ENCODE data around the gene FGD2. TPM values are rescaled to one million over a fixed set of nuclear protein-coding genes. Genes with fewer than 3 reads are reported as not detected.

The FGD2 gene
- total and polyA plus RNA-seq, 2 experiments from 2014 or later: 0.13 to 0.14 TPM

- H4K20me1 ChIP-seq (replicated peaks; ENCODE audit: insufficient read depth): peaks cover 3% of the 10 kb centered on the region
- H3K27ac ChIP-seq (ENCODE audit: low read depth): no peak overlapping the region
- peaks cover 19% of the 10 kb centered on the region for H3K4me1 Mint-ChIP-seq
- no peak overlapping the region for H3K27ac Mint-ChIP-seq
- H3K4me2 ChIP-seq: no peak overlapping the region
- H3K4me3 Mint-ChIP-seq: no peak overlapping the region
- no peaks in the 10 kb centered on the region for H3K79me2 ChIP-seq (replicated peaks; ENCODE audit: insufficient read depth)
- 0 out of 2 replicates have a peak, but pooled peaks cover 10% of the 10 kb centered on the region for H3K36me3 ChIP-seq (ENCODE audit: insufficient read depth)
- H3K27me3 Mint-ChIP-seq (ENCODE audit: insufficient read depth, low read depth, poor library complexity): peaks cover 8% of the 10 kb centered on the region
- H3K36me3 Mint-ChIP-seq (ENCODE audit: low read depth): peaks cover 31% of the 10 kb centered on the region
- ATAC-seq: no peak
- no peaks in the 10 kb centered on the region for H3K27me3 ChIP-seq (ENCODE audit: insufficient read depth)
- DNase-seq (ENCODE audit: low spot score): no peak
- no peaks in the 10 kb centered on the region for H3K9me3 Mint-ChIP-seq
- no peaks in the 10 kb centered on the region; the same call in 1 of the 2 replicates for H3F3A ChIP-seq (replicated peaks; ENCODE audit: low read depth)
- no peak overlapping the region for H2AFZ ChIP-seq
- H3K4me3 ChIP-seq: no peak overlapping the region
- no peaks in the 10 kb centered on the region; the same call in 1 of the 2 replicates for H3K4me1 ChIP-seq (ENCODE audit: insufficient read depth)
- TF ChIP-seq REST (IDR thresholded peaks at IDR 0.05; ENCODE audit: unreplicated experiment) (no peak), JUNB (IDR thresholded peaks at IDR 0.05; ENCODE audit: unreplicated experiment) (no peak), POLR2AphosphoS5 (IDR thresholded peaks at IDR 0.05; ENCODE audit: low read depth) (no peak), ZNF114 (CRISPR knock-in tag; IDR thresholded peaks at IDR 0.05) (no peak), ETS1 (IDR thresholded peaks at IDR 0.05) (no peak), ZNF331 (CRISPR knock-in tag; IDR thresholded peaks at IDR 0.05; ENCODE audit: low read depth) (no peak), CTCF (conservative IDR thresholded peaks at IDR 0.05; ENCODE audit: low read depth in 2 of 2) (no peak), EZH2 (IDR thresholded peaks at IDR 0.05; ENCODE audit: low read depth, unreplicated experiment) (no peak), CREB1 (CRISPR knock-in tag; IDR thresholded peaks at IDR 0.05; ENCODE audit: low read depth) (no peak), ZNF462 (CRISPR knock-in tag; IDR thresholded peaks at IDR 0.05) (no peak), NANOG (IDR thresholded peaks at IDR 0.05; ENCODE audit: borderline replicate concordance) (no peak), EZH2phosphoT487 (IDR thresholded peaks at IDR 0.05; ENCODE audit: unreplicated experiment) (no peak), STAT1 (IDR thresholded peaks at IDR 0.05; ENCODE audit: unreplicated experiment) (no peak)
- no peaks in the 10 kb centered on the region for H3K9me2 ChIP-seq (ENCODE audit: insufficient read depth)
These were observed 40.5 kb upstream of the FGD2 start for GRCh38 chr6:36964908-36965307.
